Left renal cortex interstitium (tissue), 4 donors: ENCODE results near the gene ANO10. TPM values are rescaled to one million over a fixed set of nuclear protein-coding genes. Genes with fewer than 3 reads are reported as not detected.

ENCODE experiments used
- DNase-seq, 4 donors: peaks; one replicate each; pipeline ENCODE4 v3.0.0-alpha.2; 2013; ENCODE audit warnings: low read depth in 4 of 4, low spot score in 2 of 4, missing footprints in 1 of 4
- polyA plus RNA-seq, 4 donors: library from polyadenylated mRNA; unstranded; fragments of 120-200 nt; gene quantifications; one replicate each; pipeline ENCODE4 v1.2.1, GENCODE V29; 2013; ENCODE audit not compliant: insufficient read length in 4 of 4

ANO10 gene
- polyA plus RNA-seq, 4 donors: 30.9 to 41.0 (median 34.7) TPM

DNA sequence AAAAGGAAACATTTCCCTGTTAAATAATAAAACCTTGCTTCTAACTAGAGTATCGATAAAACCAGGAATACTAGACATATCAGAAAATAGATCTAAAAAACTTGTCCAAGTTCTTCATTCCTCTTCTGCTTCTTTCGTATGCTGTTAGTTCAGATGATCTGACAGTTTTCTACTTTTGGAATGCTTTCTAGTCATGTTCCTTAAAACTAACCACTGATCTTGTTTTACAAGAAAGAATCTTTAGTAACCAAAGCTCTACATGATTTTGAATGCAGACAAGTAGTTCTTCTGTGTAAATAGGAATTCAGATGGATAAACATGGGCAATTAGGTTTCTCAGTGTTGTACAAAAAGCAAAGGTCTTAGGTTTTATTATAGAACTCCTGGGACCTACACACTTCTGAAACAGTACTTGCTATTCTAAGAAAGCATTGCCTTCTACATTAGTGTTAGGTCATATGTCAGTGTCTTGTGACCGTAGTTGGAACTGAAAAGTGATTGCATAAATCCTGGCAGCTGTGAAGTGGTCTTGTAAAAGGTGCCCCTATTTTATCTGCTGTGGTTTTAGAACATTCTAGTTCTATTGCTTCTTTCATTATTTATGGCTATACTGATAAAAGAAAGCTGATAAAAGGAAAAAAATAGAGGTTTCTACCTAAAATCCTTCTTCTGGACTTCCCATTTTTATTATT is 294.8 kb downstream of the ANO10 start:
- no peak for DNase-seq

GRCh38 chr3:43323541-43323940 is 298.3 kb downstream of the ANO10 start:
- DNase-seq: no peak

DNA sequence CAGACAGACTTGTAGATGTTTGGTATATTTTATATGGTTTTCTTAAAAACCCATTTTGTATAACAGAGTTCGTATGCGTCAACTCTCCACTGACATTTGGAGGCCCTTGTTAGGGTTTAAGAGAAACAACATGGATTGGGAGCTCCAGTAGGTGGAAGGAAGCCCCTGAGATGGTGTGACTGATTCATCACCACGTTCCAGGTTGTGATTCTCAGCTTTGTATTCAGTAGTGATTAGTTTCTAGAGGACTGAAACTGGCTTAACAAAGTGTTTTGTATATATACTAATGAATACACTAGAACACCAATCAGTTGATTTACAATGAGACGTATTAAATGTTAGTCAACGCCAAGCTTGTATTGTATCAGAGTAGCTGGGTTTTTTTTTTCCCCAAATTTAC is 301.5 kb downstream of the ANO10 start:
- no peak for DNase-seq

- DNase-seq: no peak
Measured at GRCh38 chr3:43319794-43320193, 302.0 kb downstream of the ANO10 start.

DNA sequence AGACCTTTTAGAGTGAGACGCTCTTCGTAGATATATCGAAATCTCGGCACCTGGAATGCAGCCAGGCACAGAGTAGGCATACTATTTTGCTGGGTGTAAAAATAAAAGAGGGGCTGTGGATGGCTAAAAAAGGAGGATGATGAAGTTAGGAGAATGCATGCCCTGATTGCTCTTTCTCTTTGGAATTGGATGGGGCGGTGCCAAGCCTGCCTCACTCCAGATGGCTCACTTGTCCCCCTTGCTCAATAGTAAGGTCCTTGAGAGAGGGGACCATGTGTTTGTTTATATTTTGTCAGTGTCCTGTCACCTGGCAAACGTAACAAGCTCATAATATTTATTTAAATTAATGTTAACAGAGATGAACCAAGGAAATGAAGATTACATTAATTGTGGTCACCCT is 302.4 kb downstream of the ANO10 start:
- no peak for DNase-seq

DNA sequence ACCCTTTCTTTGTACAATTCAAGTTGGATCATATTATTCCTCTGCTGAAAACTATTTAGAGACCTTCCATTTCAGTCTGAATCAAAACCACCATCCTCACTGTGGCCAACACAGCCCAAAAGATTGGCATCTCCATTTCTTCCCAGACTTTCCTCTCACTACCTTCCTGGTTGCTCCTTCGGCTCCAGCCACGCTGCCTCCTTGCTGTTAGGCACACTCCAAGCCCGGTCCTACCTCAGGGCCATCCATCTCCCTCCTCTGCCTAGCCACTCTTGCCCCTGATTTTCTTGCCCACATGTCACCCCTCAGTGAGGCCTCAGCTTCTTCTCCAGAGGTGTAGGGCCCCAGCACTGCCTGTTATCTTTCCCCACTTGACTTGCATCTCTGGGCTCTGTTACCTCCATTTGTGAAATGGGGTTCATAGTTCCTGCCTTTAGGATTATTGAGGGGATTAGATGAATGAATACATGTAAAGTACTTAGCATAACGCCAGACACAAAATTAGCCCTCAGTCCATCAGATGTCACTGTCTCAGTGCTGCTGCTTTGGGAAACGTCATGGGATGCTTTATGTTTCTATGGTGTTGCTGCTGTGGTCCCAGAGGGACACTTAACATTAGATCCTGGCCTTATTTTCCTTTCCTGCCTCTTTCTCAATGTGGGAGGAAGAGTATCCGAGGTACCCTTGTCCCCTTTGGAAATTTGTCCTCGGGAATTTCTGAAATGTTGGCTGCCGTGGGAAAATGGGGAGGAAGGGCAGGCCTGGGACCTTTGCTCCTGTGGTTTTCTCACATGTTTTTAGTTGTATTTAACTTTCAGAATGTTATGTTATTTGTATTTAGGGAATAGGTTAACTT is 304.1 kb downstream of the ANO10 start:
- DNase-seq: no peak

GRCh38 chr3:43316783-43317460 is 304.9 kb downstream of the ANO10 start:
- no peak for DNase-seq

Other genes starting within 250 kb of the ANO10 start
- gene ABHD5, start 68.9 kb upstream of the ANO10 start, polyA plus RNA-seq: 10 to 100 TPM; 20.9 to 24.9 (median 22.8) TPM